HEK293 (cell line): ENCODE data around the gene NABP1.

Experiments used
- CTCF ChIA-PET: fragments of 350-600 bp; formaldehyde crosslinking; extraction: SDS; loops from one replicate; lab custom pipeline; 2021; ENCODE audit warnings: antibody characterized with exemption; lab: Yijun Ruan, JAX
- POLR2A ChIA-PET: fragments of 300-600 bp; formaldehyde crosslinking; extraction: SDS; loops from one replicate; lab custom pipeline; 2020; ENCODE audit warnings: antibody characterized with exemption, inconsistent platforms; lab: Yijun Ruan, JAX
- H3K27ac ChIP-seq: fragments of 200-500 bp; sonication (Bioruptor generic); 2 replicates; pipeline ENCODE4 v1.5.1; 2014; ENCODE audit warnings: low read depth, low read length, control low read depth, inconsistent platforms; ENCODE audit errors: extremely low read depth
- H3K36me3 ChIP-seq, 2 experiments: fragments of 200-500 bp in 1 of 2; sonication (Bioruptor generic) in 1 of 2; 1 replicate in 1 of 2; 2 replicates in 1 of 2; pipeline ENCODE4 v1.5.1; 2014 to 2017; ENCODE audit warnings: inconsistent platforms in 2 of 2, low read length in 2 of 2; ENCODE audit not compliant: control insufficient read depth in 2 of 2, insufficient read depth in 1 of 2
- H3K4me1 ChIP-seq: fragments of 200-500 bp; sonication (Bioruptor generic); 2 replicates; pipeline ENCODE4 v1.5.1; 2014; ENCODE audit warnings: mild to moderate bottlenecking, low read length, inconsistent platforms; ENCODE audit not compliant: control insufficient read depth, insufficient read depth
- H3K4me3 ChIP-seq: 2 replicates; pipeline ENCODE4 v1.5.1; 2011; ENCODE audit warnings: low read depth, mild to moderate bottlenecking, control low read depth, low read length, moderate library complexity
- H3K9me3 ChIP-seq: fragments of 200-500 bp; sonication (Bioruptor generic); 2 replicates; pipeline ENCODE4 v1.5.1; 2014; ENCODE audit warnings: low read depth, low read length, inconsistent platforms; ENCODE audit not compliant: control insufficient read depth, insufficient read depth
- ATF2 ChIP-seq: fragments of 450-650 bp; formaldehyde crosslinking; IDR thresholded peaks from 2 replicates; pipeline ENCODE4 v1.5.1; 2016; ENCODE audit warnings: missing biosample characterization, missing genetic modification characterization, low read depth
- GLIS2 ChIP-seq: fragments of 450-650 bp; formaldehyde crosslinking; IDR thresholded peaks from 2 replicates; pipeline ENCODE4 v1.5.1; 2016; ENCODE audit warnings: missing biosample characterization, missing genetic modification characterization
- INSM2 ChIP-seq: fragments of 450-650 bp; formaldehyde crosslinking; IDR thresholded peaks from 2 replicates; pipeline ENCODE4 v1.5.1; 2016; ENCODE audit warnings: missing biosample characterization, missing genetic modification characterization
- KLF10 ChIP-seq: fragments of 450-650 bp; IDR thresholded peaks from 2 replicates; pipeline ENCODE4 v1.5.1; 2018; ENCODE audit warnings: missing biosample characterization, mild to moderate bottlenecking, missing genetic modification characterization
- MYNN ChIP-seq: fragments of 450-650 bp; formaldehyde crosslinking; IDR thresholded peaks from 2 replicates; pipeline ENCODE4 v1.5.1; 2016; ENCODE audit warnings: missing biosample characterization, missing genetic modification characterization, borderline replicate concordance
- SETDB1 ChIP-seq: IDR thresholded peaks from one replicate; pipeline ENCODE4 v1.6.1; 2017; ENCODE audit warnings: mild to moderate bottlenecking, low read length, moderate library complexity, mixed read lengths; ENCODE audit not compliant: insufficient read length
- SP3 ChIP-seq: fragments of 450-650 bp; formaldehyde crosslinking; IDR thresholded peaks from 2 replicates; pipeline ENCODE4 v1.5.1; 2016; ENCODE audit warnings: missing biosample characterization, missing genetic modification characterization
- ZBTB1 ChIP-seq: fragments of 450-650 bp; formaldehyde crosslinking; IDR thresholded peaks from 2 replicates; pipeline ENCODE4 v1.5.1; 2016; ENCODE audit warnings: missing biosample characterization, missing genetic modification characterization
- ZFP69B ChIP-seq: fragments of 450-650 bp; formaldehyde crosslinking; IDR thresholded peaks from 2 replicates; pipeline ENCODE4 v1.5.1; 2016; ENCODE audit warnings: missing biosample characterization, missing genetic modification characterization
- ZNF148 ChIP-seq: fragments of 450-650 bp; formaldehyde crosslinking; IDR thresholded peaks from 2 replicates; pipeline ENCODE4 v1.5.0; 2017; ENCODE audit warnings: missing biosample characterization, missing genetic modification characterization, borderline replicate concordance
- ZNF169 ChIP-seq: fragments of 450-650 bp; formaldehyde crosslinking; IDR thresholded peaks from 2 replicates; pipeline ENCODE4 v1.5.1; 2016; ENCODE audit warnings: missing biosample characterization, missing genetic modification characterization
- ZNF184 ChIP-seq: fragments of 450-650 bp; IDR thresholded peaks from 2 replicates; pipeline ENCODE4 v1.5.1; 2018; ENCODE audit warnings: missing biosample characterization, mild to moderate bottlenecking, missing genetic modification characterization
- ZNF2 ChIP-seq: fragments of 450-650 bp; formaldehyde crosslinking; IDR thresholded peaks from 2 replicates; pipeline ENCODE4 v1.5.1; 2016; ENCODE audit warnings: missing biosample characterization, missing genetic modification characterization
- ZNF202 ChIP-seq: fragments of 450-650 bp; formaldehyde crosslinking; IDR thresholded peaks from 2 replicates; pipeline ENCODE4 v1.5.1; 2016; ENCODE audit warnings: missing biosample characterization, missing genetic modification characterization, borderline replicate concordance
- ZNF214 ChIP-seq: fragments of 450-650 bp; formaldehyde crosslinking; IDR thresholded peaks from 2 replicates; pipeline ENCODE4 v1.5.1; 2017; ENCODE audit warnings: missing biosample characterization, mild to moderate bottlenecking, missing genetic modification characterization, borderline replicate concordance
- ZNF280C ChIP-seq: fragments of 450-650 bp; formaldehyde crosslinking; IDR thresholded peaks from 2 replicates; pipeline ENCODE4 v1.5.1; 2016; ENCODE audit warnings: missing biosample characterization, missing genetic modification characterization
- ZNF335 ChIP-seq: fragments of 450-650 bp; formaldehyde crosslinking; conservative IDR thresholded peaks from 2 replicates; pipeline ENCODE4 v1.5.1; 2016; ENCODE audit warnings: missing biosample characterization, missing genetic modification characterization
- ZNF341 ChIP-seq: fragments of 450-650 bp; formaldehyde crosslinking; IDR thresholded peaks from 2 replicates; pipeline ENCODE4; 2016; ENCODE audit warnings: low read depth, missing biosample characterization, missing genetic modification characterization
- ZNF423 ChIP-seq: fragments of 450-650 bp; formaldehyde crosslinking; IDR thresholded peaks from 2 replicates; pipeline ENCODE4 v1.5.1; 2016; ENCODE audit warnings: missing biosample characterization, missing genetic modification characterization
- ZNF558 ChIP-seq: fragments of 450-650 bp; formaldehyde crosslinking; IDR thresholded peaks from 2 replicates; pipeline ENCODE4 v1.5.1; 2016; ENCODE audit warnings: missing biosample characterization, missing genetic modification characterization
- ZNF600 ChIP-seq: fragments of 450-650 bp; formaldehyde crosslinking; IDR thresholded peaks from 2 replicates; pipeline ENCODE4 v1.5.1; 2016; ENCODE audit warnings: missing biosample characterization, missing genetic modification characterization
- ZNF610 ChIP-seq: fragments of 450-650 bp; formaldehyde crosslinking; IDR thresholded peaks from 2 replicates; pipeline ENCODE4 v1.5.1; 2016; ENCODE audit warnings: missing biosample characterization, missing genetic modification characterization, borderline replicate concordance
- ZNF747 ChIP-seq: fragments of 450-650 bp; formaldehyde crosslinking; IDR thresholded peaks from 2 replicates; pipeline ENCODE4 v1.5.1; 2016; ENCODE audit warnings: missing biosample characterization, missing genetic modification characterization
- ZNF791 ChIP-seq: fragments of 450-650 bp; formaldehyde crosslinking; IDR thresholded peaks from 2 replicates; pipeline ENCODE4 v1.5.1; 2016; ENCODE audit warnings: missing biosample characterization, missing genetic modification characterization
- ZNF837 ChIP-seq: fragments of 450-650 bp; formaldehyde crosslinking; IDR thresholded peaks from 2 replicates; pipeline ENCODE4 v1.5.1; 2016; ENCODE audit warnings: missing biosample characterization, missing genetic modification characterization

Gene NABP1

GRCh38 chr2:191692502-191693115 lies 14.7 kb downstream of the NABP1 start:
- ChIA-PET POLR2A (interaction anchor here (1.7 kb wide), 1 partner anchor 15 kb away, joined by 9 read pairs; the partner anchor contains the start of gene NABP1), CTCF (interaction anchor here (1.4 to 2.1 kb wide), 4 partner anchors 11 to 126 kb away, joined by 5 to 19 read pairs (median 12); no protein-coding TSS in a partner anchor)
- Histone ChIP-seq H3K4me1 (peaks cover 7% of the 10 kb centered on the region), H3K36me3 (peaks cover 0 to 9% of the 10 kb centered on the region in 2 experiments; a peak in 1 of 3 replicates), H3K4me3 (no peak overlapping the region), H3K9me3 (no peaks in the 10 kb centered on the region), H3K27ac (no peak overlapping the region)
- TF ChIP-seq ZNF280C (no peak), ZNF341 (tag by site-specific recombination) (no peak), ZBTB1 (tag by site-specific recombination) (no peak), ZNF747 (tag by site-specific recombination) (no peak), ZNF600 (tag by site-specific recombination) (no peak), MYNN (tag by site-specific recombination) (no peak), ZNF148 (no peak), ZNF184 (tag by site-specific recombination) (no peak), ZNF791 (tag by site-specific recombination) (no peak), ZNF214 (tag by site-specific recombination) (no peak), ZNF423 (tag by site-specific recombination) (no peak), ZNF610 (tag by site-specific recombination) (no peak)

- TF ChIP-seq SETDB1 (no peak), ZFP69B (tag by site-specific recombination) (no peak), ZNF335 (tag by site-specific recombination) (no peak)
- CTCF ChIA-PET = no interaction called here
- peaks cover 0 to 3% of the 10 kb centered on the region in 2 experiments; a peak in 1 of 3 replicates for H3K36me3 ChIP-seq
- peaks cover 7% of the 10 kb centered on the region for H3K4me1 ChIP-seq
- POLR2A ChIA-PET = no interaction called here
- no peak overlapping the region for H3K27ac ChIP-seq
- H3K4me3 ChIP-seq = no peak overlapping the region
- no peaks in the 10 kb centered on the region for H3K9me3 ChIP-seq
These were observed 15.2 kb downstream of the NABP1 start for GRCh38 chr2:191693166-191693565.

- no peak overlapping the region for H3K27ac ChIP-seq
- H3K36me3 ChIP-seq = no peaks in the 10 kb centered on the region
- CTCF ChIA-PET = no interaction called here
- no peak for TF ChIP-seq SP3
- no peak for TF ChIP-seq ZNF558 (tag by site-specific recombination)
- no peak for TF ChIP-seq ATF2
- TF ChIP-seq ZNF2 (tag by site-specific recombination) = no peak
- no peak for TF ChIP-seq ZNF202
- no peak for TF ChIP-seq INSM2 (tag by site-specific recombination)
- no peak for TF ChIP-seq KLF10 (tag by site-specific recombination)
- no peak for TF ChIP-seq GLIS2
- TF ChIP-seq ZNF341 (tag by site-specific recombination) = no peak
- no peak for TF ChIP-seq ZNF837
- TF ChIP-seq ZNF169 (tag by site-specific recombination) = no peak
- peaks cover 7% of the 10 kb centered on the region for H3K4me1 ChIP-seq
- no peak overlapping the region for H3K4me3 ChIP-seq
- POLR2A ChIA-PET = no interaction called here
- H3K9me3 ChIP-seq = no peaks in the 10 kb centered on the region
These were observed 15.8 kb downstream of the NABP1 start for GRCh38 chr2:191693778-191694177.
